K562 (cell line): ENCODE measurements around the gene POFUT2. TPM values are rescaled to one million over a fixed set of nuclear protein-coding genes. Genes with fewer than 3 reads are reported as not detected.

Source experiments
- ARHGAP35 ChIP-seq: fragments of 450-650 bp; IDR thresholded peaks from 2 replicates; pipeline ENCODE4 v1.6.1; 2018; ENCODE audit not compliant: partially characterized antibody
- ARID3B ChIP-seq: fragments of 250-450 bp; sonication (Bioruptor Pico); IDR thresholded peaks from 2 replicates; pipeline ENCODE4 v1.4.0; 2020; ENCODE audit warnings: borderline replicate concordance
- DIDO1 ChIP-seq: fragments of 450-650 bp; IDR thresholded peaks from 2 replicates; pipeline ENCODE4 v1.6.1; 2016; ENCODE audit warnings: low read depth, missing biosample characterization, missing genetic modification characterization
- E2F8 ChIP-seq: fragments of 450-650 bp; IDR thresholded peaks from 2 replicates; pipeline ENCODE4 v1.7.1; 2018; ENCODE audit warnings: mild to moderate bottlenecking, low read depth; ENCODE audit not compliant: partially characterized antibody
- POU5F1 ChIP-seq: fragments of 150-350 bp; IDR thresholded peaks from 2 replicates; pipeline ENCODE4 v1.6.1; 2014; ENCODE audit warnings: borderline replicate concordance, low read length, low read depth, mild to moderate bottlenecking; ENCODE audit not compliant: partially characterized antibody
- SFPQ ChIP-seq: fragments of 200-400 bp; formaldehyde crosslinking; IDR thresholded peaks from 2 replicates; pipeline ENCODE4 v1.6.1; 2017; ENCODE audit warnings: mild to moderate bottlenecking, low read depth, low read length, moderate library complexity
- SMAD4 ChIP-seq: fragments of 250-450 bp; sonication (Bioruptor Pico); conservative IDR thresholded peaks from 2 replicates; pipeline ENCODE4 v1.8.0; 2021; ENCODE audit warnings: inconsistent platforms, mild to moderate bottlenecking, moderate library complexity
- THRAP3 ChIP-seq: fragments of 450-650 bp; IDR thresholded peaks from 2 replicates; pipeline ENCODE4 v1.6.1; 2016; ENCODE audit warnings: mild to moderate bottlenecking, inconsistent platforms, borderline replicate concordance
- ZNF217 ChIP-seq: sonication (generic); formaldehyde crosslinking; IDR thresholded peaks from 2 replicates; pipeline ENCODE4 v1.8.0; 2022; ENCODE audit warnings: mild to moderate bottlenecking, missing genetic modification reagents
- ZNF280B ChIP-seq: fragments of 250-450 bp; sonication (Bioruptor Pico); IDR thresholded peaks from 2 replicates; pipeline ENCODE4 v1.5.1; 2021; ENCODE audit warnings: mild to moderate bottlenecking
- ZNF589 ChIP-seq: fragments of 200-800 bp; sonication (Bioruptor generic); IDR thresholded peaks from 2 replicates; pipeline ENCODE4 v1.6.1; 2016; ENCODE audit warnings: low read depth, missing genetic modification characterization, missing compliant biosample characterization
- polyA plus RNA-seq, 8 experiments: library from polyadenylated mRNA; depleted of rRNA in 4 of 8; stranded (reverse) in 5 of 8; unstranded in 3 of 8; fragments of >200 nt; fragmentation: Nextera tagmentation in 2 of 8; fragmentation: Illumina TruSeq in 1 of 8; extraction: Ambion mirVana in 2 of 8; extraction: Trizol in 1 of 8; gene quantifications; 2 replicates each; pipeline versions ENCODE4 v1.2.1 to v1.2.3, GENCODE V29; 2011 to 2014; ENCODE audit warnings: inconsistent platforms in 1 of 8, missing spikeins in 1 of 8
- total RNA-seq, 7 experiments: library from RNA; depleted of rRNA in 6 of 7; stranded (reverse); fragments of >200 nt in 6 of 7; fragmentation: Illumina TruSeq in 2 of 7; extraction: Trizol in 2 of 7; gene quantifications; 2 replicates each; pipeline versions ENCODE4 v1.2.1 to v1.2.3, GENCODE V29; 2011 to 2021; ENCODE audit warnings: low replicate concordance in 1 of 7
- TF ChIP-seq, protein P1 (sequence below): sonication (generic); formaldehyde crosslinking; IDR thresholded peaks from 2 replicates; pipeline ENCODE4 v1.5.0; 2020; ENCODE audit warnings: missing genetic modification reagents
- TF ChIP-seq, protein P2 (sequence below): fragments of 250-450 bp; sonication (Bioruptor Pico); IDR thresholded peaks from 2 replicates; pipeline ENCODE4 v1.8.0; 2022; ENCODE audit warnings: inconsistent platforms, mild to moderate bottlenecking, moderate library complexity, borderline replicate concordance

The POFUT2 gene
- total and polyA plus RNA-seq, 9 of the 15 experiments (the other 6 are each of a cell fraction or from before 2014, with no cell fraction given): 1.1 to 24.2 (median 11.0) TPM

DNA sequence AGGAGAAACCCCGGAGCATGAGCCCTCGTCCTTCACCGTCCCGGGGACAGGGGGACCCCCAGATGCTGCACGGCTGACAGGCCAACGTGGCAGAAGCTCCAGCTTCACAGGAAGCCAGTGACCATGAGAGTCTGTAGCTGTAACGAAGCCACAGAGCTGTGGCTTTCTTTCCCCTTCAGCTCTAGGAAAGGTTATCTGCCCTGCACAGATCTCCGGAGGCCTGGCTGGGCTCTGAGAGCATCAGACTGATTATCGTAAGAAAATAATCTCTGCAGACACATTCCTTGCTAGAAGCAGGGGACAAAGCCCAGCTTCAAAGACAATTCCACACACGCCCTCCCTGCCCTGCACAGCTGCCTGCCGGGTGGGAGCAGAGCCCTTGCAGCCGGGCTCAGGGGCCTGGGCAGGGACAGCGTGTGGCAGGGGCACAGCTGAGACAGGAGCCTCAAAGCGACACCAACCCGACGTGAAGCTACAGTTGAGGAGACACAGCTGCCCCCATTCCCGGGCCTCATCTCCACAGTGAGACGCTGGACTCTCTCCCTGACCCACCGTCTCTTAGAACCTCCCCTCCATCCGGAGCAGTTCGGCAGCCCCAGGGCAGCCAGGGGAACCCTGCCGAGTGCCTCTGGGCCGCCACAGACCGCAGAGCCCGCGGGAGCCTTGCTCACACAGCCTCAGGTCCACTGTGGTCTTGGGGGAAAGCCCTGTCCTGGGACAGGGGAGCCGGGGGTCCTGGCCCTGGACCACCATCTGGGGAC is 30.6 kb downstream of the POFUT2 start (continued):
- TF ChIP-seq, protein P1, sequence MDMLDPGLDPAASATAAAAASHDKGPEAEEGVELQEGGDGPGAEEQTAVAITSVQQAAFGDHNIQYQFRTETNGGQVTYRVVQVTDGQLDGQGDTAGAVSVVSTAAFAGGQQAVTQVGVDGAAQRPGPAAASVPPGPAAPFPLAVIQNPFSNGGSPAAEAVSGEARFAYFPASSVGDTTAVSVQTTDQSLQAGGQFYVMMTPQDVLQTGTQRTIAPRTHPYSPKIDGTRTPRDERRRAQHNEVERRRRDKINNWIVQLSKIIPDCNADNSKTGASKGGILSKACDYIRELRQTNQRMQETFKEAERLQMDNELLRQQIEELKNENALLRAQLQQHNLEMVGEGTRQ (CRISPR knock-in tag): no peak
- peak; percentile 61; the same call in 1 of the 2 replicates for TF ChIP-seq ZNF589 (CRISPR knock-in tag)
- no peak for TF ChIP-seq POU5F1
- TF ChIP-seq E2F8: no peak
- TF ChIP-seq, protein P2, sequence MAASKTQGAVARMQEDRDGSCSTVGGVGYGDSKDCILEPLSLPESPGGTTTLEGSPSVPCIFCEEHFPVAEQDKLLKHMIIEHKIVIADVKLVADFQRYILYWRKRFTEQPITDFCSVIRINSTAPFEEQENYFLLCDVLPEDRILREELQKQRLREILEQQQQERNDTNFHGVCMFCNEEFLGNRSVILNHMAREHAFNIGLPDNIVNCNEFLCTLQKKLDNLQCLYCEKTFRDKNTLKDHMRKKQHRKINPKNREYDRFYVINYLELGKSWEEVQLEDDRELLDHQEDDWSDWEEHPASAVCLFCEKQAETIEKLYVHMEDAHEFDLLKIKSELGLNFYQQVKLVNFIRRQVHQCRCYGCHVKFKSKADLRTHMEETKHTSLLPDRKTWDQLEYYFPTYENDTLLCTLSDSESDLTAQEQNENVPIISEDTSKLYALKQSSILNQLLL (CRISPR knock-in tag): no peak
- TF ChIP-seq DIDO1 (tag): no peak
- TF ChIP-seq ARID3B (CRISPR knock-in tag): no peak
- TF ChIP-seq THRAP3: no peak
- no peak for TF ChIP-seq SFPQ
- TF ChIP-seq ZNF217 (CRISPR knock-in tag): no peak
- TF ChIP-seq SMAD4 (CRISPR knock-in tag): peak; percentile 97
- no peak for TF ChIP-seq ARHGAP35
- TF ChIP-seq ZNF280B (CRISPR knock-in tag): no peak
